Retinal pigment epithelial cell (primary cell): Measurements from ENCODE around the gene LRRK1.
A peak's percentile ranks its signal among the peaks of the same experiment; 100 is the strongest.

ENCODE experiments used
- DNase-seq: peaks from one replicate; pipeline ENCODE4 v3.0.0-alpha.2; 2010; ENCODE audit warnings: low read depth
- H3K4me3 ChIP-seq: 2 replicates; pipeline ENCODE4 v1.5.1; 2011; ENCODE audit warnings: mild to moderate bottlenecking, low read length, control low read depth, moderate library complexity
- CTCF ChIP-seq: conservative IDR thresholded peaks from 2 replicates; pipeline ENCODE4 v1.5.1; 2011; ENCODE audit warnings: low read depth, low read length, control low read depth, inconsistent platforms

Gene LRRK1

GRCh38 chr15:100923076-100923475 lies 3.9 kb downstream of the LRRK1 start:
- no peak for DNase-seq
- H3K4me3 ChIP-seq, result no peak overlapping the region
- no peak for TF ChIP-seq CTCF

GRCh38 chr15:100923902-100924301 lies 4.7 kb downstream of the LRRK1 start:
- no peak for DNase-seq
- no peak for TF ChIP-seq CTCF
- no peak overlapping the region for H3K4me3 ChIP-seq

- TF ChIP-seq CTCF, result no peak
- DNase-seq, result no peak
- H3K4me3 ChIP-seq, result no peak overlapping the region
Observed at GRCh38 chr15:100924436-100924835, 5.3 kb downstream of the LRRK1 start.

- no peak overlapping the region for H3K4me3 ChIP-seq
- no peak for TF ChIP-seq CTCF
- no peak for DNase-seq
Observed at GRCh38 chr15:100925480-100925879, 6.3 kb downstream of the LRRK1 start.

GRCh38 chr15:100926258-100926657 lies 7.1 kb downstream of the LRRK1 start:
- H3K4me3 ChIP-seq, result no peak overlapping the region
- no peak for DNase-seq
- TF ChIP-seq CTCF, result peak; percentile 10

- no peak overlapping the region for H3K4me3 ChIP-seq
- no peak for TF ChIP-seq CTCF
- no peak for DNase-seq
Observed at GRCh38 chr15:100926971-100927756, 8.0 kb downstream of the LRRK1 start.

GRCh38 chr15:100928632-100929280 lies 9.6 kb downstream of the LRRK1 start:
- TF ChIP-seq CTCF, result no peak
- H3K4me3 ChIP-seq, result no peak overlapping the region
- no peak for DNase-seq
